Measurements from ENCODE around the gene NUP50.

The NUP50 gene

GRCh38 chr22:45217345-45217744 lies 53.6 kb downstream of the NUP50 start:
- DNase-seq (ENCODE audit: low spot score) = no peak
- TF ChIP-seq CTCF (IDR thresholded peaks at IDR 0.05; ENCODE audit: extremely low read depth, missing control alignments) = no peak

DNA sequence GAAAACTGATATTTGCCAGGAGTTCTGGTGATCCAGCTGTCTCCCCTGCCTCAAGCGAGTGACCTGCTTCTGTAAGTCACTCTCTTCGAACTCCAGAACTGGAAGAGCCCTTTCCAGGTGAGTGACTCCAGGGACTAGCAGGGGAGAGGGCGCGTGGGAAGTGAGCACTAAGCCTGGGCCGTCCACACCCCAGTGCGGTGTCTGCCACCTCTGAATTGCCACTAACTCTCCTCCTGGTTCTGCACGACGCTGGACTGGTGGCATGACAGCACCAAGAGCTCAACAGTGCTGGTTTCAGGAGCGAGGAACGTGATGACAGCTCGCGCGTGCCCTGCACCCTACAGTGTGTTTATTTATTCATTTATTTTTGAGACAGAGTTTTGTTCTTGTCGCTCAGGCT lies 54.1 kb downstream of the NUP50 start:
- DNase-seq (ENCODE audit: low spot score) = no peak
- no peak for TF ChIP-seq CTCF (IDR thresholded peaks at IDR 0.05; ENCODE audit: extremely low read depth, missing control alignments)

DNA sequence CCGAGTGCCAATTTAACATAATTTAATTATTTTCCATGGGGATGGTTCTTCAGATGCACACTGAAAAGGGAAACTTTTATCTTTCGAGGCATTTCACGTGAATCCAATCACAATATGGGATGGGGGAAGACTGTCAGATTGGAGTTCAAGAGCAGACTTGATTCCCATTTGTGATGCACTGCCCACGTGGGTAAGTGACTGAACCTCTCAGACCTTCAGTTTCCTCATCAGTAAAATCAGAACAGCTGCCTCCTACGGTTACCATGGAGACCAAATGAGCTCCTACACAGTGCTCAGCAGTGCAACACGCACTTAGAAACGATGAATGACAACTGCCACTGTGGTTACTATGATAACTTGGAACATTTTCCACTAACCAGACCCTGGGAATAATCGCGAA lies 55.3 kb downstream of the NUP50 start:
- DNase-seq (ENCODE audit: low spot score) = peak; percentile 81
- no peak for TF ChIP-seq CTCF (IDR thresholded peaks at IDR 0.05; ENCODE audit: extremely low read depth, missing control alignments)

GRCh38 chr22:45221201-45221600 lies 57.5 kb downstream of the NUP50 start:
- no peak for DNase-seq (ENCODE audit: low spot score)

GRCh38 chr22:45223304-45224117 lies 59.8 kb downstream of the NUP50 start:
- no peak for TF ChIP-seq CTCF (IDR thresholded peaks at IDR 0.05; ENCODE audit: extremely low read depth, missing control alignments)

More at GRCh38 chr22:45221201-45221600, 57.5 kb downstream of the NUP50 start:
- no peak for TF ChIP-seq CTCF (IDR thresholded peaks at IDR 0.05; ENCODE audit: extremely low read depth, missing control alignments)

GRCh38 chr22:45224331-45224730 lies 60.6 kb downstream of the NUP50 start:
- TF ChIP-seq CTCF (IDR thresholded peaks at IDR 0.05; ENCODE audit: extremely low read depth, missing control alignments) = no peak
- no peak for DNase-seq (ENCODE audit: low spot score)

More at GRCh38 chr22:45223304-45224117, 59.8 kb downstream of the NUP50 start:
- no peak for DNase-seq (ENCODE audit: low spot score)

- DNase-seq (ENCODE audit: low spot score) = no peak
- TF ChIP-seq CTCF (IDR thresholded peaks at IDR 0.05; ENCODE audit: extremely low read depth, missing control alignments) = no peak
Observed at GRCh38 chr22:45224988-45225731, 61.4 kb downstream of the NUP50 start.
